GM18526 (cell line): ENCODE data around the gene MNT.
A peak's percentile ranks its signal among the peaks of the same experiment; 100 is the strongest.

Experiments used
- POLR2A ChIP-seq: IDR thresholded peaks from 3 replicates; pipeline ENCODE4 v1.6.1; 2011; ENCODE audit not compliant: insufficient read length; ENCODE audit errors: extremely low read depth

The MNT gene

GRCh38 chr17:2400474-2400866, 390 bp downstream of the MNT start:
- TF ChIP-seq POLR2A: no peak

- peak; percentile 54 for TF ChIP-seq POLR2A
Observed at GRCh38 chr17:2399572-2400473, 1.0 kb downstream of the MNT start.

GRCh38 chr17:2398655-2399571, 1.9 kb downstream of the MNT start:
- no peak for TF ChIP-seq POLR2A

- no peak for TF ChIP-seq POLR2A
Observed at GRCh38 chr17:2398182-2398581, 2.7 kb downstream of the MNT start.

DNA sequence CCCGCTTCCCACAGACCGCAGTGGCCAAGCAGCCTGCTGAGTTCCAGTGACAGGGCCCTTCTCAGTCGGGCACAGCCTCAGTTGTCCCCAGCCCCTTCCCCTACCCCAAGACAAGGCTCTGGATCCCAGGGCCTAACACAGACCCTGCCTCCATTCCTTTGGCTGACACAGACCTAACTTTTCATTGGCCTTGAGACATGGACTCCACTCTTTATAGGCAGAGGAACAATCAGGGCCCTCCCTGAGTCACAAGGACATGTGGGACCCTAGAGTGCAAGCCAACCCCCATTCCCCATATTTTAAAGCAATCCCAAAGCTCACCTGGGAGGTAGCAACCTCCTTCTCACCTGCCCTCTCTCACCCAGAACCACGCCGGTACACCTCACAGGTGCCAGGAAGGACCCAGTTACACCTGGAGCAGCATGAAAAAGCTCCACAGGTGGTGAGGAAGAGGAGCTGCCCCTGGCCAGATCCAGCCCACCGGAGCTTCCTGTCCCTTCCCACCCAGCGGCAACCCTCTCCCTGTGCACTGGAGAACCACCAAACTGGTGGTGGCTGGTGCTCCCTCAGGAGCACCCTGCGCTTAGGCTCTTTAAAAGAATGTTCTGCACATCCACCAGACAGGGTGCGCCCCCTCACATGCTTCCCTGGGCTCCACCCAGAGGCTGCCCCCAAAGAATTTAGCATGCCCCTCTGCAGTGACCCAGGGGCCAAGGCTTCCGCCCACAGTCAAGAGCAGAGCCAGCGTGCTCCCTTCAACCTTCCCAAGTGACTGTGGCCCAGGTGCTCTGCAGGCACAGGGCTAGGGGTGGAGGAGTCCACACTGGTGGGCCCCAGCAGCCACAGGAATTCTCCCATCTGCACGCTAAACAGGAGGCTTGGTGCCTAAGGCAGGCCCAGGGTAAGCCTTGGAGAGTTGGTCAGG, 3.4 kb downstream of the MNT start:
- no peak for TF ChIP-seq POLR2A

DNA sequence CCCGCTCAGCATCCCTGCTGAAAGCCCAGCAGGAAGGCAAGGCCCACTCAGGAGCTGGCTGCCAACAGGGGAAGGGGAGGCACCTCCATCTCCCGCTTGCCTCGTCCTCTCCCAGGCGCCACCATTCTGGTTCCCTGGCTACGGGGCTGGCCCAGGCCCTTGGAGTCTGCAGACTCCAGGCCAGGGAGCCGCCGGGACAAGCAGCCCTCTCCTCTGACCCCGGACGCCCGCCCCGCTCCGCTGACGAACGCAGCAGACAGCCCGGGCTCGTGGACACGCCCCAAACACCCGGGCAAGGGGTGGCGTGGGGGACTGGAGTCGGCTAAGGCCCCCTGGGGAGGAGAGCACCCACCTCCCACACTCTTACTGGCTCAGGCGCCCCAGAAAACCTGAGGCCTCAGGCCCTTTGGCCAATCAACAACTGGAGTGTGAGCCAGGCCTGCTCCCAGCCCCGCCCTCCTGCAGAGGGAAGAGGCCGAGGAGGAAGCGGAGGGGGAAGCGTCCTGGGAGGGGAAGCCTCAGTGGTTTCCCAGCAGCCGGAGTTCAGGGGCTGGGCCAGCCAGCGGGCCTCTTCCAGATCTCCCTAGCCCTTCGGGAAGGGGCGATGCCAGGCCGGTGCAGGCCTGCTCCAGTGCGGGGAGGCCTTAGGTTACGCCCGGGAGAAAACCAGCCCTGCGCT, 4.2 kb downstream of the MNT start:
- TF ChIP-seq POLR2A: peak; percentile 48

GRCh38 chr17:2396192-2396567, 4.7 kb downstream of the MNT start:
- no peak for TF ChIP-seq POLR2A

- TF ChIP-seq POLR2A: no peak
Observed at GRCh38 chr17:2395258-2396181, 5.3 kb downstream of the MNT start.

DNA sequence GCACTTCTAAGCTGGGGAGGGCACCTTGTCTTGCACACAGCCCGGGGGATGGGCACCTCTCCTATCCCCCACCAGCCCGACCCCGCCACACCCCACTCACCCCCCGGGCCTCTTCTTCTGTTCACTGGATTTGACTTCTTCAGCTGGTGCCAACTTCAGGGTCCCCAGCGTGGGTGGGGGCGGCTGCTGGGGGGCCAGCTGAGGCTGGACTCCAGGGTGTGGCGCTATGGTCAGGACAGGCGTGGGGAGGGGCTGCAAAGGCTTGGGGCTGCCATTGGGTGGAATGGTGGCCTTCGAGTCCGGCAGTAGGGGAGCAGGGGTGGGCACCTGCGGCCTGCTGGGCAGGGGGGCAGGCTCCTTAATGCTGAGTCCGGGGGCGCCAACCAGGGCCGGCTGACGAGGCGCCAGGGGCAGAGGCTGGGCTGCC, 6.1 kb downstream of the MNT start:
- no peak for TF ChIP-seq POLR2A

- peak; percentile 6 for TF ChIP-seq POLR2A
Observed at GRCh38 chr17:2393954-2394749, 6.7 kb downstream of the MNT start.

DNA sequence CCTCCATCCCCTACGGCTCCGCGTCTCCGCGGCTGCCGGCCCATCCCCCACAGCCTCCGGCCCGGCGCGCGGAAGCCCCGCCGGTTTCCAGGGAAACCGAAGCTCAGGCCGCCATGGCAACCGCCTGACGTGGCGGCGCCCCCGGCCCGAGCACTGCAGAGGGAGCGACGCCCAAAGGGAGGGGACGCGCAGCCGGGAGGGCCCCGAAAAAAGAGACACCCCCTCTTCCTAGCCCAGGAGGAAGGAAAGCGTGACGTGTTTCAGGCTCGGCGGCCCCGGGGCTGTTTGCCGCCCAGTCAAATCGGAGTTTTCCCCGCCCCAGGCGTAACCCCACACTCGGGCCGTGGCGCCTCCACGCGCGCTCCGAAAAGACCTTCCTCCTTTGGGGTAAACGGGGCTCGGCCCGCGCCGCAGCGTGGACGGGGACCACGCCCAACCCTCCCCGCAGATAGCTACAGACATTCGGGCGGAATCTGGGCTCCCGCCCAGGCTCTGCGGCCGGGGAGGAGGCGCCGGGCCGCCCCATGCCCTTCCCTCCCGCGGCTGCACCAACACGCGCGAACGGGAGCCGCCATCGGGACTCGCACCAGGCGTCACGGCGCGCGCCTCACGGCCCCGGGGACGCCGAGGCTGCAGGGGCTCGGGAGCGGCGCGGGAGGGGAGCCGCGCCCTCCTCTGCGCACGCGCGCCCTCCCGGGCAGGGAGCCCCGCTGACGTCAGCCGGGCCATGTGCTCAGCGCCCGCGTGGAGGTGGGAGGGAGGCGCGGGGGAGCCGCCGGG, 7.5 kb downstream of the MNT start:
- TF ChIP-seq POLR2A: peak; percentile 53

DNA sequence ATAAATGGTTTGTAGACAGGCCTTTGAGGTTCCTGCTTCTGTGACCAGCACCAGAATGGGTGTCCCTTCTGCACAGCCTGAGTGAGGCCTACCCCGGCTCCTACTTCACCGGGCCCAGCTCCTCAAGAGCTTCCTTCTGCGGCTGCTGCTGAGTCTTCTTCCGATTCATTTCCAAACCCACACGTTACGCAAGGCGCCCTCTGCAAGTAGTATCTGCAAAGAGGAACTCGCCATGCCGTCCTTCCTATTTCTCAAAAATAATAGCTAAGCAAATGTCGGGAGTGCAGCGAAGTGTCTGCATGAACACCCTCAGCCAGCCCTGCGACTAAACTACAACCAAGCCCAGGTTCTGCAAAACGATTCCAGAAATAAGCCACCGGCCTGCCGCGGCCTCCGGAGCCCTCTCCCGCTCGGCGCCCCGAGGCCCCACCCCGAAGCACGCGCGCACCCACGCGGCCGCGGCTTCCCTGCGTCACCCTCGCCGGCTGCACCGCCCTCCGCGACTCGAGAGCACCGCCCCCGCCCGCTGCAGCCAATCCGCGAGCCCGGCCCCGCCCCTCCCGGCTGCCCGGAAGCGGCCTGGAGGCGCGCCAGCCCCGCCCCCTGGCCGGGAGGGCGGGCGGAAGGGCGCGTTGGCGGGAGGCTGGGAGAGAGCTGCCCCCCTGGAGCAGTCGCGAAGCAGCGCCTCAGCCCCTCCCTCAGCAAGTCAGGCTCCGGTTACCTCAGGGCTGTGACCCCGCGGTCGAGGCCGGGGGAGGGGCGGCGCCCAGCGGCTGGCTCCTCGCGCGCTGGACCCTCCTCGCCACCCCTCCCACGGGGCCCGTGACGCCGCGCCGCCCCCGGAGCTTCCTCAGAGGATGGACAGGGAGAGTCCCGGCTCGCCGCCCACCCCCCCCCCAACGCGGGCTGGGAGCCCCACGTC, 8.3 kb downstream of the MNT start:
- TF ChIP-seq POLR2A: peak; percentile 64
